Medulla oblongata (tissue), 1 donor: ENCODE measurements around the gene NBEAL2.

Experiments
- DNase-seq: peaks from one replicate; pipeline ENCODE4 v3.0.0-alpha.2; 2015; ENCODE audit errors: extremely low spot score

NBEAL2 gene

GRCh38 chr3:46943237-46944187 lies 36.0 kb upstream of the NBEAL2 start:
- no peak for DNase-seq

GRCh38 chr3:46944191-46944590 lies 35.3 kb upstream of the NBEAL2 start:
- DNase-seq, result no peak

GRCh38 chr3:46946416-46946815 lies 33.0 kb upstream of the NBEAL2 start:
- DNase-seq, result no peak

GRCh38 chr3:46946856-46947545 lies 32.5 kb upstream of the NBEAL2 start:
- no peak for DNase-seq

GRCh38 chr3:46947546-46947901 lies 31.9 kb upstream of the NBEAL2 start:
- no peak for DNase-seq

- DNase-seq, result no peak
Observed at GRCh38 chr3:46947981-46948791, 31.3 kb upstream of the NBEAL2 start.

GRCh38 chr3:46948830-46949671 lies 30.4 kb upstream of the NBEAL2 start:
- no peak for DNase-seq

- no peak for DNase-seq
Observed at GRCh38 chr3:46950177-46950576, 29.3 kb upstream of the NBEAL2 start.

- no peak for DNase-seq
Observed at GRCh38 chr3:46950650-46951241, 28.7 kb upstream of the NBEAL2 start.

- DNase-seq, result no peak
Observed at GRCh38 chr3:46952813-46953212, 26.7 kb upstream of the NBEAL2 start.

- peak; percentile 65 for DNase-seq
Observed at GRCh38 chr3:46953234-46954010, 26.0 kb upstream of the NBEAL2 start.

- no peak for DNase-seq
Observed at GRCh38 chr3:46954178-46954577, 25.3 kb upstream of the NBEAL2 start.

GRCh38 chr3:46955157-46955556 lies 24.3 kb upstream of the NBEAL2 start:
- no peak for DNase-seq

- no peak for DNase-seq
Observed at GRCh38 chr3:46955801-46956259, 23.6 kb upstream of the NBEAL2 start.

GRCh38 chr3:46957092-46957820 lies 22.2 kb upstream of the NBEAL2 start:
- DNase-seq, result no peak

GRCh38 chr3:46958467-46959160 lies 20.9 kb upstream of the NBEAL2 start:
- DNase-seq, result no peak

- DNase-seq, result no peak
Observed at GRCh38 chr3:46959161-46959511, 20.3 kb upstream of the NBEAL2 start.

- DNase-seq, result no peak
Observed at GRCh38 chr3:46960081-46960701, 19.3 kb upstream of the NBEAL2 start.
